Sigmoid colon (tissue), 4 donors: ENCODE data around the gene NRXN2.

Source experiments
- POLR2A ChIP-seq, 2 donors: fragments of 450-650 bp; IDR thresholded peaks; one replicate each; pipeline ENCODE4 v1.6.1; 2016; ENCODE audit warnings: antibody characterized with exemption in 2 of 2, mild to moderate bottlenecking in 2 of 2, moderate library complexity in 2 of 2
- POLR2AphosphoS5 ChIP-seq, 4 donors: sonication (generic); formaldehyde crosslinking; IDR thresholded peaks; one replicate each; pipeline ENCODE4 v1.6.1; 2017; ENCODE audit warnings: antibody characterized with exemption in 4 of 4
- TF ChIP-seq, protein P1 (sequence below), 4 experiments: fragments of 450-650 bp in 3 of 4; fragments of 200-600 bp in 1 of 4; IDR thresholded peaks; one replicate each; pipeline ENCODE4 v1.5.1; 2016 to 2019; ENCODE audit warnings: antibody characterized with exemption in 4 of 4, mild to moderate bottlenecking in 3 of 4, moderate library complexity in 2 of 4

DNA sequence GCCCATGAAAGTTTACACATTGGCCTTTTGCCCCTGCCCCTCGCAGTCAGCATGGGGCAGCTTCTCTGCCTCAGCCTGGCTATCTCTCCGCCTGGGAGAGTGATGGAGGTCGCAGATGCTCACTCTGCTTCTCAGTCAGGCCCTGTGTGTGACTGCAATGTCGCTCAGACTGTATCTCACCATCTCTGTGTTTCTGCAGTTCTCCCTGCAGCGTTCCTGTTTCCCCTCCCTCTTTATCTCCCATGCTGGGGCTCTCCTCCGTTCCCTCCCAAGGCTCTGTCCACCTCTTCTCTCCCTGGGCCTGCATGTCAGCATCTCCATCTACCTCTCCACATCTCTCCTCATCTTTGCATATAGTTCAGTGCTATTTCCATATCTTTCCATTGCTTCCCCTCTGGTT, 93.9 kb downstream of the NRXN2 start:
- TF ChIP-seq, protein P1, sequence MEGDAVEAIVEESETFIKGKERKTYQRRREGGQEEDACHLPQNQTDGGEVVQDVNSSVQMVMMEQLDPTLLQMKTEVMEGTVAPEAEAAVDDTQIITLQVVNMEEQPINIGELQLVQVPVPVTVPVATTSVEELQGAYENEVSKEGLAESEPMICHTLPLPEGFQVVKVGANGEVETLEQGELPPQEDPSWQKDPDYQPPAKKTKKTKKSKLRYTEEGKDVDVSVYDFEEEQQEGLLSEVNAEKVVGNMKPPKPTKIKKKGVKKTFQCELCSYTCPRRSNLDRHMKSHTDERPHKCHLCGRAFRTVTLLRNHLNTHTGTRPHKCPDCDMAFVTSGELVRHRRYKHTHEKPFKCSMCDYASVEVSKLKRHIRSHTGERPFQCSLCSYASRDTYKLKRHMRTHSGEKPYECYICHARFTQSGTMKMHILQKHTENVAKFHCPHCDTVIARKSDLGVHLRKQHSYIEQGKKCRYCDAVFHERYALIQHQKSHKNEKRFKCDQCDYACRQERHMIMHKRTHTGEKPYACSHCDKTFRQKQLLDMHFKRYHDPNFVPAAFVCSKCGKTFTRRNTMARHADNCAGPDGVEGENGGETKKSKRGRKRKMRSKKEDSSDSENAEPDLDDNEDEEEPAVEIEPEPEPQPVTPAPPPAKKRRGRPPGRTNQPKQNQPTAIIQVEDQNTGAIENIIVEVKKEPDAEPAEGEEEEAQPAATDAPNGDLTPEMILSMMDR (IDR thresholded peaks at IDR 0.05) = no peak
- TF ChIP-seq POLR2AphosphoS5 (IDR thresholded peaks at IDR 0.05) (no peak), POLR2A (IDR thresholded peaks at IDR 0.05) (no peak)
